Iris pigment epithelial cell (primary cell): ENCODE measurements around the gene IFT43.

Experiments
- DNase-seq: peaks from one replicate; pipeline ENCODE4 v3.0.0-alpha.2; 2011; ENCODE audit warnings: low read depth

The IFT43 gene

DNA sequence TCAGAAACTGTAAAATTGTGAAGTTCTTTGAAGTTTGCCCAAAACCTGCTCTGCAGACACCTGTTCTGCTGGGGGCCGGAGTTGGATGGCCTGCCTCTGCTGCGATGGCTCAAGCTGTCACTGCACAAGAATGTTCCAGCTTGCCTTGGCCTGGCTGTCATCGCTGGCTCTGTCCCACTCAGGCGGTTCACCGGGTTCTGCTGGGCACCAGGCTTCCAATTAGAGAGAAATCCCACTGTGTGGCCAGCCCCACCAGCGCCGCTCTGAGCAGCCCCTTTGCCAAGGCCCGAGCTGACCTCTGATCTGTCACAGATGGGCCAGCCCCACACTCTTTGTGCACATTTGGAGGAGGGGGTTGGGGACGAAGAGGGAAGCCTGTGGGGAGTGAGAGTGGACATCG, 94.5 kb downstream of the IFT43 start:
- DNase-seq = no peak

DNA sequence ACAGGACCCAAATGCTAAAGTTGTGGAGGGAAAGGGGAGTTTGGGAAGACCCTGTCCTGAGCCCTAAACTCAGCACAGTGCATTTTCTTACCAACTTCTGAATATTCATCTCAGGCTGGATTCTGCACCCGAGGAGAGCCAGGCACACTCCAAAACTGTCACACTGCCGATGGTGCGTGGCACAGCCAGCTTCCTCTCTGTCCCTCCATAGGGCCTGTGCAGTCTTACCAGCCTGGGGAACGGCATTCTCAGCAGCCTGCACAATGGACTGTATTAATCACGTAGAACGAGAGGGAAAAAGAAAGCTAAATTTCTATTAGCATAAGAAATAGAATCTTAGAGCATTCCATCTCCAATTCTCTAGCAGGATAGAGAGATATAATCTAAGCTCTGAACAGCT, 94.9 kb downstream of the IFT43 start:
- no peak for DNase-seq

DNA sequence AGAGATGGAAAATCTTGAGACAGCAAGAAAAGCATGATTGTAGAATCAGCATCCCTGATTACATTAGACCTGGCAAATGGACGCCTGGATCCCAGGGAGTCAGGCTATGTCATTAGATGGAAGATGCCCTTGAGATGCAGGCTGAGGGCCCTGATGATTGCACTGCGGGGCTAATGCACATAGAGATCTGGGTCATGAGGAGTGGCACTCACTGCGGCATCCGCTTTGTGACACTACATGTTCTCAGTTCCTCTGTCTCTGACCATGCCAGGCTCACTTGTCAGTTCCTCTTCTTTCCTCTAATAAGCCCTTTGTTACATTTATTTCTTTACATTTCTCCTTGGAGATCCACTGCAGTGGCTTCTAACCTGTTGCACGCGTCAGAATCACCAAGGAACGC, 96.1 kb downstream of the IFT43 start:
- no peak for DNase-seq

DNA sequence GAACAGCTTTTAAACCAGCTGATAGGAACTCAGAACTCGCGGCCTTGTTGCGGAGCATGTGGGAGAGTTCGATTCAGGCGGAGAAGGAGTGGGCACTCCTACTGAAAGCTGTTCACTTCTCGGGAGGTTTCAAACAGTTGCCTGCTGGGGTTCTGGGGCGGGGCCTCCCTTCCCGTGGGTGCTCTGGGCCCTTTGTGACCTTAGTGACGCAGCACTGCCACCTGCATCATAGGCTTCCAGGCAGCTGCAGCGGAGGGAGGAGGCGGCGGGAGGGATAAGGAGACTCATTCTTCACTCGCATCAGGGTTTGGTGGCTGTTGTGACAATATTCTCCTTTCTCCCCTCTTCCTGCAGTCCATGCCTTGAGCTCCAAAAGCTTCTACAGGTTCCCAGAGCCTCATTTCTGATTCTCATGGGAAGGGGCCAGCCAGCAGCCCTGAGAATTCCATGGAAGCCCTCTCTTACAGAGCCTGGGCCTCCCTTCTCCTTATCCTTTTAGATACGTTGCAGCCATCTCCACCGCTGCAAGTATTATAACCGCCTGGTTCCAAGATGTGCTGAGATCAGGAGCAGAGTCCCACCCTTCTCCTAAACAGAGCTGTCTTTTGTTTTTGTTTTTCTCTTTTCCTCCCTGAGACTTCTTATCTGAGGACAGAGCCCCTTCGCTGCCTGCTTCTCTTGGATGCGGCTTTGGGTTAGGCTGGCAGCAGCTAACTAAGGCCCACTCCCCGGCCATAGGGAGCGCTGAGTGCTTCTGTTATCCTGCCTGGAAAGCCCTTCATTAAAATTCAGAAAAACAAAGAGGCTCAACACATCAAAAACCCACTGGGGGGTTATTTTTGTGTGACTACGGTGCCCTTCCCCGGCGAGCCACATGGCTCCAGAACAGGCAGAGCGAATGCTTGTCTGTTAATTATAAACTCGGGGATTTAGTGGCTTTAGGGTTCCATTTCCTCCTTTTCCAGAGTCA, 98.5 kb downstream of the IFT43 start:
- no peak for DNase-seq

DNA sequence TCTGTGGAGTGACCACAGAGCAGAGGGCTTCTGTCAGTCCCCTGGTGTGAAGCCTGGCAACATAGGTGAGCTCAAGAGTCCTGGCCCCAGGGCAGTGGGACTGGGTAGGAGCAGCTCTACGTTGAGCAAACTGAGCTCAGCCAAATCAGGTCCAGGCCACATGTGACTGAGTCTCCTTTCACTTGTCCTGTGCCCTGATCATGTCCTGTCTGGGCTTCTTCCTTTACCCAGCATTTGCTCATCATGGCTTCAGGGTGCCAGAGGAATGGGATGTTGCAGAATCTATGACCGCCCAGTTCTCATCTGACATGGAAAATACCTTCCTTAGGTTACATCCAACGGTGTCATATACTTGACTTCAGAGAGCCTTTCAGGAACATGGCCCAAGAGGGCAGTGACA, 99.8 kb downstream of the IFT43 start:
- DNase-seq = no peak

DNA sequence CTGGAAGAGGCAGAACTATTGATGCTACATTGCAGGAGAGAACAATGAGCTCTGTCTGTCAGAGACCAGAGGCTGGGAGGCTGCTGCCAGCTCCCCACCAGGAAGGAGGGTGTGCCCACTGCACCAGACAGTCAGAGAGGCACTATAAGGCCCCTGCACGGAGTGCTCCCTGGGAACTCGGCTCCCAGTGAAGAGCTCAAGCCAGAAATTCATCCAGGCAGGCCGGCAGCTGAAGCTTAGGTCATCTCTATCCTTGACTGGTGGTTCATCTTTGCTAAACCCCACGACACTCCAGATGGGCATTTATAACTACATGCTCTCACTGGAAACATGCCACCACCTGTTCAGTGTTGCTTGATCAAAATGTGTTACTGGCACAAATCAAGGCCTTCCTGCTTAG, 101.1 kb downstream of the IFT43 start:
- DNase-seq = no peak

DNA sequence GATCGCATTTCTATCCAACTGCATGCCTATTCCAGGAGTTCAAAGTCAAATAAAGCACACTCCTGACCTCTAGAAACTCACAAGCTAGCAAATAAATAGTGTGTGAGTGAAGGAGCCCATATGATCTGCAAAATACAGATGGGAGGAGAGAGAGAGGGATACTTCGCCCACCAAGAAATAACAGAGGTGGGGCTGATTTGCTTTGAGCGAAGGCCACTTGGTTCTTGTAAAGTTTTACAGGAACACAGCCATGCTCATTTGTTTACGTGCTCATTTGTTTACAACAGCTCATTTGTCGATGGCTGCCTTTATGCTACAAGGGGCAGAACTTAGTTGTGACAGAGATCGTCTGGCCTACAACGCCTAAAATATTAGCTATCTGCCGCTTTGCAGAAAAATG, 102.8 kb downstream of the IFT43 start:
- DNase-seq = no peak

DNA sequence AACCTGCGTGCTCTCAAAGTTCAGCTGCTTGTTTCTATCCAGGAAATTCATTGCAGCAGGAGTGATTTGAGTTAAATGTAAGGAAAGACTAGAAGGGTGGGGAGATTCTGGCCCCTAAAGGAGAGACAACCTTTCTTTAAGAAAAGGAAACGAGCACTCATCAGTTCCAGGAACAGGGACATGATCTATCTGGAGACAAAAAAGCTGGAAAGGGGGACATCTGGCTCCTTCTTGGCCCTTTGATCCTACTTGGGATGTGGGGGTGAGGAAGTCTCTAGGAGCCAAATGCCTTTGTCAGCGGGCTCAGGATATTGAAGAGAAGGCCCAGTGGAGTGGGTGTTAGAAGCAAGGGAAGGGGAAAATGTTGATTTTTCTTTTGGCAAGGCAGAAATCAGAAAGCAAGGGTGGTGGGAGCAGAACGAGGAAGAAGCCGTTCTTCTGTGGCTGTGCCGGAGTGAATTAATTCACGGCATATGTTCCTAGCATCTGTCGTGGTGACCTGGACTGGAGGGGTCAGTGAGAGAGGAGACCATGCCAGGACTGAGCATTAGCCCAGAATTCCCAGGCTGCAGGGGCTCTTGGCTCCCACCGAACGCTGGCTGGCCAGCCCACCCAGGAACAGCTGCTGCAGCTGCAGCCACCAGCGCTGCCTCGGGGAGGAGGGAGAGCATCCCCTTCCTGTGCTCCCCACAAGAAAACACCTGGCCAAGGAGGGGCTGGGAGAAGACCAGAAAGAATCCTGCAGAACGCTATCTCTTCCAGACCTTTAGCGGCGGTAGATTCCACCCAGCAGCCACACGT, 103.4 kb downstream of the IFT43 start:
- no peak for DNase-seq

DNA sequence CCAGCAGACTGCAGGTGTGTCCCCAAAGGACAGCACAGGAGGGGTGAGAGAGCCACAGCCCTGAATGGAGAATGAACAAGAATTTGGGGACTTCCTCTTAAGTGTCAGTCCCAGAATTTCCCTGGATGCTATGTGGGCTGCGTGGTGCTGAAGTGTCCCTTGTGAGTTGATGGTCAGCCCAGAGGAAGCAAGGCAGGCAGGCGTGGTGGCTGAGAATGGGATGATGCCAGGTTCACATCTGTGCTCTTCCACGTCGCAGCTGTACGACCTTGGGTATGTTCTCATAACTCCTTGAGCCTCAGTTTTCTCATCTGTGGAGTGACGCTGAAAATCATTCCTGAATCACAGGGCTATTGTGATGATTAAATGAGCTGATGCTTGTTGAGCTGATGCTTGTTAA, 104.0 kb downstream of the IFT43 start:
- DNase-seq = no peak

DNA sequence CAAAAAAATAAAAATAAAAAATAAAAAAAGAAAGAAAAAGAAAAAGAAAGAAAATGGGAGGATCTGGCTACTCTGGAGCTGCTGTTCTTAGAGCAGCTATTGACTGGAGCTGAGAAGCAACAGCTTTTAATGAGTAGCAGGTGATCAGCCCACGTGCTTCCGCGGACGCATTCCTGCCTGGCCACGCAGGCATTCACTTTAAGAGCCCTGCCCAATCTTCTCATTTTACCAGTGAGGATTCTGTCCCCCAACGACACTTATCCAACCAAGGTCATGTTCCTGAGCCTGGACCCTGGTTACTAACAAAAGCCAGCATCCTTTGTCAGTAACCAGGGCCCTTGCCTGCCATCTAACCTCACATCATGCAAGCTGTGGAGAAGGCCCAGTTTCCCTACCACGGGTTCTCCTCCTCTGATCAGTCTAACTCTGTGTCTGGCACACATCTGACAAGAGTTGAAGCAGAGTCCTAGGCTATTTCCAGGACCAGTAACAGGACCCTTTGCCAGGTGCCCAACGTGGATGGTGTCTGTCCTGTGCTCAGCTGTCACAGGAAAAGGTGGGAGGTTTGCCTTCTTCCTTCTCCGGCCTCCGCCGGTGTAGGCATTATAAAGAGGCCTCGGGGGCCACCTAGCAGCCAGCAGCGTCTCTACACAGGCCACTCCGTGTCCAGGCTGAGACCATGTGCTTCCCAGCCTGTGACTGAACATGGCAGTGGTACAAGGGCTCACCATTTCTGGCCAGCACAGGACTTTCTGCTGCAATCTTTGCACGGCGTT, 105.2 kb downstream of the IFT43 start:
- no peak for DNase-seq

DNA sequence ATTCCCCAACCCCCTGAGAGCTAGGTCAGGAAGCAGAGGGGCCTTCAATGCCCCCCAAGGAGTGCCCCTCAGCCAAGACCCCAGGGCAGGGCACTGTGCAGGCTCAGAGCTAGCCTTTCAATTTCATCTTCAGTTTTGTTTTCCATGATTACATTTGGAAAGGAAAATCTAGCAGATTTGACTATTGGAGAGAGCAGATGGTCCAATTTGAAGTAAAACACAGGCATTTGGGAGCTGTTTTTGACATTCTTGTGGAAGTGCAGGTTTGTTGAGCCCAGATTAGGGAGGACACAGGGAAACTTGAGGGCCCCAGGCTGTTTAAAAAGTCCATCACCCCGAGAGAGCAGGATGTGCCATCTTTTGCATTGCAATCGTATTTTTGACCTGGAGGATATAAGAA, 107.5 kb downstream of the IFT43 start:
- DNase-seq = no peak

DNA sequence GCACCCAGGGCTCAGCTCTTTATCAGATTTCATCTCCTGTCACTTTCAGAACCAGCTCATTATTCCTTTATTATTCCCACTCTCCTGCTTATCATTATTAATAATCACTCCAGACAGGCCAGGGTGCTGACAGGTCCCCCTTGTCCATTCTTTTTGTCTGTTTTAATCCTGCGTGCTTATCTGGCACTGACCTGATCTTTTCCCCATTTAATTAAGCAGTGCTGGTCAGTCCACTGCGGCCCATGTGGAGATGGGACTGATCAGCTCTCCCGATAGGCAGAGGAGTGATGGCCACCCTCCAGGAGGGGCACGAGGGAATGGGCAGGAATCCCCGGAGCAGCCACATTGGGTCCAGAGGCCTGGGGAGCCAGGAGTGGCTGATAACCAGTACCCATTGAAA, 110.7 kb downstream of the IFT43 start:
- DNase-seq = no peak

DNA sequence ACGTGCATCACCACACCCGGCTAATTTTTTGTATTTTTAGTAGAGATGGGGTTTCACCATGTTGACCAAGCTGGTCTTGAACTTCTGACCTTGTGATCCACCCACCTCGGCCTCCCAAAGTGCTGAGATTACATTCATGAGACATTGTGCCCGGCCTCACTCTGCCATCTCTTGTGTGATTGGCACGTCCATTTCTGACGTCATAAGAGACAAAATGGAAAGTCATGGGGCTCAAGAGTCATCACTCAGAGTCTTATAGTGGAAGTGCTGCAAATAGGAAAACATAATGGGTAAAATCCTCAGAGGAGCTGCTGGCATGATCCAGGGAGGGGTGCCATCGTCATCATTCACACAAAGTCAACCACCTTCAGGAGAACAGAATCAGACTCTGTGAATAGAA, 112.0 kb downstream of the IFT43 start:
- no peak for DNase-seq

DNA sequence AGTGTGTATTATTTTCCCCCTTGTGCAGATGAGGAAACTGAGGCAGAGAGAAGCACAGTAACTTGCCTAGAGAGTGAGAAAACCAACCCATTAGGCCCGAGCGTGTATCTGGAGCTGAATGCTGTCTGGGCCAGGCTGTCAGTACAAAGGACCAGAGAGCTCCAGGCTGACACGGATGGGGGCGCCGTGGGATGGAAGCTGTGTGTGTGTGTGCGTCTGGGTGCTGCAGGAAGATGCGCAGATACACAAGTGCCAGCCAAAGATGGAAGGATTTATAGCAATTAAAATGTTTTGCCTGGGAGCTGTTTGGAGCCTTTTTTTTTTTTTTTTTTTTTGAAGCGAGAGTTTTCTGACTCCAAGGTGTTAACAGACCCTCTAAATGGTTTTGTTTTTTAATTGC, 112.5 kb downstream of the IFT43 start:
- DNase-seq = no peak

DNA sequence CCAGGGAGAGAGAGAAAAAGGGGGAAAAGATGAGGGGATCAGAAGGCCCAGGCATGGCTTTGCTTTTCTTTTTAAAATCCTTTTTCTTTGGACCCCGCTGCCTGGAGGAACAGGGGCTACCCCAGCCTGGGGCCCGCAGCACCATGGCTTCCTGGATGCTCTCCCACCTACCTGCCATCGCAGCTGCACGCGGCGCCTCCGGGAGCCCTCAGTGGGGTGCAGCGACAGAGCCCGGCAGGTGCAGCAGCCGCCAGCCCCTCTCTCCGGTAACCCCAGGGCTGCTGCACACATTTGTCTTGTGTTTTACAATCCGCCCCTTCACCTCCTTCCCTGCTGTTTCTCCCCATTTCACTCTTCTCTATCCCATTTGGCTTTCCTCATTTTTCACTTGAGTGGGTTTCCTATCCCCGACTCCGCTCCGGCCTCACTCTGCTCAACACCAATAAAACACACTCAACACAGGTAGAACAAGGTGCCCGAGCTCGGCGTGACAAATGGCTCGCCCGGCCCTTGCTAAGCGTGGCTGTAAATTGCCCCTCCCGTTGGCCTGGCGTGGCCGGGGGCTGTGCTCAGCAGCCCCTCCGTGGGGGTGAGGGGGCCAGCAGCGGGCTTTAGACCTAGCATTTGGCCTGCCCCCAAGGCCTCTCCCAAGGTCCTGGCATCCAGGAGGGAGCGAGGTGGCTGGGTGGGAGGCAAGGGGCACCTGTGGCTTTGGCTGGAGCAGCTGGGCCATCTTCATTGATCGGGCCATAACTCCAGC, 113.5 kb downstream of the IFT43 start:
- no peak for DNase-seq

DNA sequence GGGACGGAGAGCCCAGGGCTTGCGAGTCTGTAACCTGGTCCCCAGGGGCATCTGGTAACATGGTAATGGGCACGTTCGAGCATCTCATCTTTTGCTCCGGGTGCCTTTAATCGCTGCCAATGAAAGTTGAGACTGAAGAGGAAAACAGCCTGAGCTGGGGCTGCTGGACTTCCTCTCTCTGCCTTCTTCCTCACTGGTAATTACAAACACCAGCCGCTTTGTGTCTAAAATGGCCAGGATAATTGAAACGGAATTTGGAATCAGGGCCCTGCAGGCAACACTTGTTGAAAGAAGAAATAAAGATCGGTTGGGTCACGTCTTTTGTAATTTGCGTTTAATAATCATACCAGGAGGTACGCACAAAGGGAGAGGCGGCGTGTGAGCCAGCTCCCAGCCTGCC, 114.7 kb downstream of the IFT43 start:
- DNase-seq = no peak

DNA sequence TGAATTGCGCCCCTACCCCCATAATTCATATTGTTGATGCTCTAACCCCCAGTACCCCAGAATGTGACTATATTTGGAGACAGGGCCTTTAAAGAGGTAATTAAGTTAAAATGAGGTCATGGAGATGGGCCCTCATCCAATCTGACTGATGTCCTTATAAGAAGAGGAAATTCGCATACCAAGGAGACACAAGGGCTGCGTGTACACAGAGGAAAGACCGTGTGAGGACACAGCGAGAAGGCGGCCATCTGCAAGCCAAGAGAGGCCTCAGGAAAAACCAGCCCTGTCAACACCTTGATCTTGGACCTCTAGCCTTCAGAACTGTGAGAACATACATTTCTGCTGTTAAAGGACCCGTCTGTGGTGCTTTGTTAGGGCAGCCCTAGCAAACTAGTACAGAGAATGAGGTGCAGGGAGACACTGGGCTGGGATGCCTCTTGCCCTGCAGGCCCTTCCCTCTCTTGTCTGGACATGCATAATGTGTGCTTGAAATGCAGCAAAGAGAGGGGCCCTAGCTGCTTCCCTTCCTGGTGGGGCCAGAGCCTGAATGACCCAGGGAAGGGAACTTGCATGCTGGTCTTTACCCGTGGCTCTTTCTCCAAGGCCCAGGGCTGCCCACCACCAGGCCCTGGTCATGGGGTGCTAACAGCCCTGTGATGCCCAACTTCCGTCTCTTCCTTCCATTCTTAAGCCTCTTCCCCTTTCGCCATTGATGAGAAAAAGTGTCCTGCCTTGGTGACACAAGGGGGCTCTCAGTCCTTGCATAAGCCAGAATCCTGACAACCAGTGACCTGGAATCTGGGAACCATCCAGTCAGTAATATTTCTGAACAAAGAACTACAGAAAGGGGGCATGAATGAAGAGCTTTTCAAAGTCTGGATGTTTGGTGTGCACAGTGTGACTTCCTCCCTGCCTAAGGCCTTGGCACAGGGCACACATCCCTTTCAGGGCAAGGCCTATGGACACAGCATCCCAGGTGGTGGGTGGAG, 116.1 kb downstream of the IFT43 start:
- DNase-seq = no peak

DNA sequence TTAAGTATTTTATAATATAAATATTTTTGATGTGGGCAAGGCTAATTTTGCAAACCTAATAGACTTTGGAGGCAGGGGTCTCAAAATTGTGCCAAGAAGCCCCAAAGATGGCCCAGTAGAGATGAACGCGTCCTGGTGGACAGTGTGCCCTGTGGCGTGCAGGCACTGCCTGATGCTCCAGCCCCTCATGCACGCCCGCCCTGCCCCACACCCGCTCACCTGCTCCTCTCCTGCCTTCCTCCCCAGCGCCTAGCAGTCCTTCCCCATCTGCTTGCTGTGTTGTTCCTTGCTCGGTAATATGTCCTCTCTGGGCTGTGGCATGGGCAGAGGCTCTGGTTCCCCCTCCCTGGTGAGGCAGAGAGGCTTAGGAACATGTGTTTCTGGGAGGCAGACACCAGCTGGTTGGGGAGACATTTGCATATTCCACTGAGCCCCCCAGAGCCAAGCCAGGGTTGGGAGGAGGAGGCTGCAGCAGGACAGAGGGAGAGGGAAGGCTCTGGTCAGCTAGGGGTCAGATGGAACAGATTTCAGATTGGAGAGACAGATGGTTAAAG, 119.3 kb downstream of the IFT43 start:
- DNase-seq = no peak

DNA sequence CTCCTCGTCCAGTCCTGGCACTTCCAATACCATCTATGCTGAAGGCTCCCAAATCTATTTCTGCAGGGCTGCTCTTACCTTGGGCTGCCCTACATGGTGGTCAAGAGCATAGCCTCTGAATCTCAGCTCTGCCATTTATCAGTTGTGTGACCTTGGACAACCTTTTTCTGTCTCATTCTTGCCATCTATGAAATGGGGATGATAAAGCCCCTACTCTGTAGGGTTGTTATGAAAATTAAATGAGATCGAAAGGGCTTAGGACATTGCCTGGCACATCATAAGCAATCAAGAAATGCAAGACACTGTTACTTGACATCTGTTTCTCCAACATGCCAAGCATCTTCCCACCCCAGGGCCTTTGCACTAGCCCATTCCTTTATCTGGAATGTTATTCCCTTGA, 120.6 kb downstream of the IFT43 start:
- DNase-seq = no peak
